Astrocyte (in vitro differentiated cells and primary cell): Measurements from ENCODE around the gene SMAD3. TPM values are rescaled to one million over a fixed set of nuclear protein-coding genes. Genes with fewer than 3 reads are reported as not detected.

Experiments
- DNase-seq: peaks from one replicate; pipeline ENCODE4 v3.0.0-alpha.2; 2010; ENCODE audit warnings: low read depth
- FAIRE-seq: peaks from 2 replicates; lab custom pipeline; 2011; peaks lifted over from hg19 to GRCh38; lab: Jason Lieb, UNC
- H2AFZ ChIP-seq: 2 replicates; pipeline ENCODE4 v1.6.0; 2012; ENCODE audit warnings: low read depth, low read length, inconsistent platforms
- H3K27ac ChIP-seq: 2 replicates; pipeline ENCODE4 v1.5.1; 2011; ENCODE audit warnings: low read depth, low read length, inconsistent platforms
- H3K27me3 ChIP-seq: 2 replicates; pipeline ENCODE4 v1.6.0; 2011; ENCODE audit warnings: low read length, inconsistent platforms; ENCODE audit not compliant: insufficient read depth
- H3K36me3 ChIP-seq: 2 replicates; pipeline ENCODE4 v1.5.1; 2011; ENCODE audit warnings: low read length, inconsistent platforms; ENCODE audit not compliant: insufficient read depth
- H3K4me1 ChIP-seq: 2 replicates; pipeline ENCODE4 v1.5.1; 2011; ENCODE audit warnings: low read length, inconsistent platforms; ENCODE audit not compliant: insufficient read depth
- H3K4me2 ChIP-seq: 2 replicates; pipeline ENCODE4 v1.6.0; 2012; ENCODE audit warnings: low read length, inconsistent platforms
- H3K4me3 ChIP-seq: 2 replicates; pipeline ENCODE4 v1.5.1; 2011; ENCODE audit warnings: low read depth, mild to moderate bottlenecking, low read length, inconsistent platforms; ENCODE audit not compliant: insufficient read depth
- H3K79me2 ChIP-seq: 2 replicates; pipeline ENCODE4 v1.6.0; 2012; ENCODE audit warnings: mild to moderate bottlenecking, low read length, inconsistent platforms; ENCODE audit not compliant: insufficient read depth
- H3K9ac ChIP-seq: 2 replicates; pipeline ENCODE4 v1.6.0; 2012; ENCODE audit warnings: mild to moderate bottlenecking, low read length, inconsistent platforms
- H3K9me3 ChIP-seq: 2 replicates; pipeline ENCODE4 v1.5.1; 2012; ENCODE audit warnings: low read depth, mild to moderate bottlenecking, low read length, inconsistent platforms; ENCODE audit not compliant: insufficient read depth
- H4K20me1 ChIP-seq: 2 replicates; pipeline ENCODE4 v1.6.0; 2012; ENCODE audit warnings: low read length, inconsistent platforms; ENCODE audit not compliant: insufficient read depth
- H3K27ac Mint-ChIP-seq: one replicate; pipeline ENCODE4 v1.8.0; 2021; ENCODE audit warnings: mild to moderate bottlenecking, mixed read lengths; ENCODE audit not compliant: unreplicated experiment
- H3K27me3 Mint-ChIP-seq: one replicate; pipeline ENCODE4 v1.8.0; 2021; ENCODE audit warnings: low read depth, mixed read lengths; ENCODE audit not compliant: unreplicated experiment
- H3K36me3 Mint-ChIP-seq: one replicate; pipeline ENCODE4 v1.8.0; 2021; ENCODE audit warnings: low read depth, mixed read lengths; ENCODE audit not compliant: unreplicated experiment
- H3K4me1 Mint-ChIP-seq: one replicate; pipeline ENCODE4 v1.8.0; 2021; ENCODE audit warnings: low read depth, mixed read lengths; ENCODE audit not compliant: unreplicated experiment
- H3K4me3 Mint-ChIP-seq: one replicate; pipeline ENCODE4 v1.8.0; 2021; ENCODE audit warnings: mild to moderate bottlenecking, moderate library complexity, mixed read lengths; ENCODE audit not compliant: unreplicated experiment
- H3K9me3 Mint-ChIP-seq: one replicate; pipeline ENCODE4 v1.8.0; 2021; ENCODE audit warnings: mild to moderate bottlenecking, mixed read lengths; ENCODE audit not compliant: unreplicated experiment
- EZH2 ChIP-seq: IDR thresholded peaks from 2 replicates; pipeline ENCODE4 v1.6.1; 2012; ENCODE audit warnings: mild to moderate bottlenecking, low read length, inconsistent platforms; ENCODE audit not compliant: insufficient read depth
- total RNA-seq: library from RNA; stranded (reverse); gene quantifications from 2 replicates; pipeline ENCODE4 v1.2.1, GENCODE V29; 2021
- TF ChIP-seq, protein P1 (sequence below): IDR thresholded peaks from 2 replicates; pipeline ENCODE4 v1.5.1; 2011; ENCODE audit warnings: low read depth, mild to moderate bottlenecking, inconsistent platforms, low read length, moderate library complexity; ENCODE audit not compliant: insufficient read depth

Gene SMAD3
- total RNA-seq, 1 donor from 2014 or later = 78.0 TPM

- Histone ChIP-seq H3K4me3 (no peak overlapping the region), H3K9me3 (no peaks in the 10 kb centered on the region), H3K4me2 (peak overlapping the region; percentile 32), H4K20me1 (peaks cover 26% of the 10 kb centered on the region), H3K9ac (peak overlapping the region; percentile 45), H3K4me1 (peaks cover 67% of the 10 kb centered on the region), H3K27ac (peak overlapping the region; percentile 70), H2AFZ (no peak overlapping the region), H3K79me2 (peaks cover 83% of the 10 kb centered on the region), H3K27me3 (no peaks in the 10 kb centered on the region), H3K36me3 (no peaks in the 10 kb centered on the region)
- TF ChIP-seq EZH2 = no peak
- TF ChIP-seq, protein P1, sequence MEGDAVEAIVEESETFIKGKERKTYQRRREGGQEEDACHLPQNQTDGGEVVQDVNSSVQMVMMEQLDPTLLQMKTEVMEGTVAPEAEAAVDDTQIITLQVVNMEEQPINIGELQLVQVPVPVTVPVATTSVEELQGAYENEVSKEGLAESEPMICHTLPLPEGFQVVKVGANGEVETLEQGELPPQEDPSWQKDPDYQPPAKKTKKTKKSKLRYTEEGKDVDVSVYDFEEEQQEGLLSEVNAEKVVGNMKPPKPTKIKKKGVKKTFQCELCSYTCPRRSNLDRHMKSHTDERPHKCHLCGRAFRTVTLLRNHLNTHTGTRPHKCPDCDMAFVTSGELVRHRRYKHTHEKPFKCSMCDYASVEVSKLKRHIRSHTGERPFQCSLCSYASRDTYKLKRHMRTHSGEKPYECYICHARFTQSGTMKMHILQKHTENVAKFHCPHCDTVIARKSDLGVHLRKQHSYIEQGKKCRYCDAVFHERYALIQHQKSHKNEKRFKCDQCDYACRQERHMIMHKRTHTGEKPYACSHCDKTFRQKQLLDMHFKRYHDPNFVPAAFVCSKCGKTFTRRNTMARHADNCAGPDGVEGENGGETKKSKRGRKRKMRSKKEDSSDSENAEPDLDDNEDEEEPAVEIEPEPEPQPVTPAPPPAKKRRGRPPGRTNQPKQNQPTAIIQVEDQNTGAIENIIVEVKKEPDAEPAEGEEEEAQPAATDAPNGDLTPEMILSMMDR = no peak
- peaks cover 58% of the 10 kb centered on the region for H3K4me1 Mint-ChIP-seq
- no peaks in the 10 kb centered on the region for H3K27me3 Mint-ChIP-seq
- FAIRE-seq = no peak
- no peak overlapping the region for H3K27ac Mint-ChIP-seq
- H3K36me3 Mint-ChIP-seq = peaks cover 12% of the 10 kb centered on the region
- DNase-seq = peak; percentile 96
- H3K4me3 Mint-ChIP-seq = no peak overlapping the region
- H3K9me3 Mint-ChIP-seq = no peaks in the 10 kb centered on the region
These were observed 36.7 kb downstream of the SMAD3 start for GRCh38 chr15:67101911-67102598.

- Histone ChIP-seq H3K27me3 (no peaks in the 10 kb centered on the region), H3K9me3 (no peaks in the 10 kb centered on the region), H3K9ac (peak overlapping the region; percentile 45), H4K20me1 (peaks cover 21% of the 10 kb centered on the region), H3K4me1 (peaks cover 67% of the 10 kb centered on the region), H3K4me2 (peak overlapping the region; percentile 32), H3K79me2 (peaks cover 82% of the 10 kb centered on the region), H3K27ac (peak overlapping the region; percentile 70), H3K36me3 (no peaks in the 10 kb centered on the region), H3K4me3 (no peak overlapping the region), H2AFZ (no peak overlapping the region)
- Mint-ChIP-seq H3K4me3 (no peak overlapping the region), H3K4me1 (peaks cover 58% of the 10 kb centered on the region), H3K36me3 (peaks cover 10% of the 10 kb centered on the region), H3K27ac (no peak overlapping the region), H3K9me3 (no peaks in the 10 kb centered on the region), H3K27me3 (no peaks in the 10 kb centered on the region)
- TF ChIP-seq, protein P1 = no peak
- no peak for TF ChIP-seq EZH2
- no peak for FAIRE-seq
- no peak for DNase-seq
These were observed 37.2 kb downstream of the SMAD3 start for GRCh38 chr15:67102599-67102929.

- Histone ChIP-seq H3K27ac (peak overlapping the region; percentile 70), H3K79me2 (peaks cover 83% of the 10 kb centered on the region)
These were observed 37.6 kb downstream of the SMAD3 start for GRCh38 chr15:67103021-67103420.

More at GRCh38 chr15:67103021-67103420, 37.6 kb downstream of the SMAD3 start:
- no peak for DNase-seq
- H2AFZ ChIP-seq = no peak overlapping the region
- Mint-ChIP-seq H3K27ac (peak overlapping the region; percentile 9), H3K4me3 (no peak overlapping the region), H3K36me3 (peaks cover 8% of the 10 kb centered on the region), H3K27me3 (no peaks in the 10 kb centered on the region), H3K4me1 (peaks cover 57% of the 10 kb centered on the region), H3K9me3 (no peaks in the 10 kb centered on the region)
- no peaks in the 10 kb centered on the region for H3K27me3 ChIP-seq
- no peak overlapping the region for H3K9ac ChIP-seq
- peaks cover 16% of the 10 kb centered on the region for H4K20me1 ChIP-seq
- FAIRE-seq = no peak
- H3K4me2 ChIP-seq = no peak overlapping the region
- H3K9me3 ChIP-seq = no peaks in the 10 kb centered on the region
- no peaks in the 10 kb centered on the region for H3K36me3 ChIP-seq
- no peak for TF ChIP-seq EZH2
- TF ChIP-seq, protein P1 = no peak
- H3K4me1 ChIP-seq = peaks cover 67% of the 10 kb centered on the region
- no peak overlapping the region for H3K4me3 ChIP-seq
